GM12878 (cell line): ENCODE results near the gene TSC22D1.

Experiments used
- BCL11A ChIP-seq: IDR thresholded peaks from 2 replicates; pipeline ENCODE4 v1.6.1; 2011; ENCODE audit warnings: low read depth, low read length
- CBX3 ChIP-seq: fragments of 200-600 bp; sonication (generic); IDR thresholded peaks from 2 replicates; pipeline ENCODE4 v1.6.1; 2016; ENCODE audit warnings: low read depth, borderline replicate concordance
- CHD4 ChIP-seq: fragments of 200-600 bp; sonication (generic); IDR thresholded peaks from 2 replicates; pipeline ENCODE4 v1.6.1; 2016; ENCODE audit warnings: mild to moderate bottlenecking
- CTCF ChIP-seq, 3 experiments: IDR thresholded peaks in 2 of 3; conservative IDR thresholded peaks in 1 of 3; 2 replicates each; pipeline ENCODE4 v1.5.1; 2011; ENCODE audit warnings: low read depth in 3 of 3, low read length in 3 of 3, mild to moderate bottlenecking in 3 of 3, control low read depth in 2 of 3, moderate library complexity in 2 of 3, inconsistent platforms in 1 of 3, mixed read lengths in 1 of 3; ENCODE audit not compliant: control insufficient read depth in 2 of 3, insufficient read depth in 1 of 3; ENCODE audit errors: extremely low read depth in 1 of 3
- ESRRA ChIP-seq: IDR thresholded peaks from 2 replicates; pipeline ENCODE4 v1.6.1; 2012; ENCODE audit warnings: mild to moderate bottlenecking, low read length, improper control_type of control experiment
- MXI1 ChIP-seq: fragments of 150-350 bp; IDR thresholded peaks from 2 replicates; pipeline ENCODE4 v1.6.1; 2011; ENCODE audit warnings: low read depth, mild to moderate bottlenecking, inconsistent platforms, low read length, improper control_type of control experiment
- POLR2A ChIP-seq: IDR thresholded peaks from 2 replicates; pipeline ENCODE4 v1.6.1; 2011; ENCODE audit warnings: low read depth, mild to moderate bottlenecking, low read length
- POU2F2 ChIP-seq: IDR thresholded peaks from 3 replicates; pipeline ENCODE4 v1.6.1; 2011; ENCODE audit warnings: low read depth, mild to moderate bottlenecking, low read length, borderline replicate concordance
- SMC3 ChIP-seq: IDR thresholded peaks from 2 replicates; pipeline ENCODE4 v1.6.1; 2011; ENCODE audit warnings: low read length, improper control_type of control experiment, borderline replicate concordance
- TF ChIP-seq, protein P1 (sequence below): fragments of 450-650 bp; IDR thresholded peaks from 2 replicates; pipeline ENCODE4 v1.6.1; 2017; ENCODE audit warnings: mild to moderate bottlenecking

DNA sequence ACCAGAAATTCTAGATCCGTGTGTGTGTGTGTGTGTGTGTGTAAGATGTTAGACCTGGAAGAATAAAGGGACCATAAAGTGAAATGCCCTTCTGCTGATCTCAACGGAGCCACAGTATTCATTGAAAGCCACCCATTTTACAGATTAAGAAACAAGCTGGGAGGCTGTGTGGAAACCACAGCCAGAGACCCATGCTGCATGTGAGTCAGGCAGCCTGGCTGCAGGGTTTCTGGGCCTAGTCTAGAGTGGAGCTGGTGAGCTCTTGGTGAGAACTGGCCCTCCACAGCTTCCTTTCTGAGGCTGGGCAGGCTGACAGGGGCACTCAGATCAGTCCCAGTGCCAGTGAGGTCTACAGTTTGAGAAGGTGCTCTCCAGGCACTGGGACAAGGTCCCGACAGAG lies 127.3 kb downstream of the TSC22D1 start:
- TF ChIP-seq CTCF (IDR thresholded peaks at IDR 0.05 in 2 of 3, conservative IDR thresholded peaks at IDR 0.05 in 1 of 3; ENCODE audit: control insufficient read depth in 2 of 3, extremely low read depth in 1 of 3, insufficient read depth in 1 of 3, low read depth in 3 of 3, low read length in 3 of 3) (no peak), BCL11A (no peak), POLR2A (no peak), CBX3 (no peak), CHD4 (no peak), SMC3 (no peak), MXI1 (no peak), ESRRA (no peak), POU2F2 (no peak)
- TF ChIP-seq, protein P1, sequence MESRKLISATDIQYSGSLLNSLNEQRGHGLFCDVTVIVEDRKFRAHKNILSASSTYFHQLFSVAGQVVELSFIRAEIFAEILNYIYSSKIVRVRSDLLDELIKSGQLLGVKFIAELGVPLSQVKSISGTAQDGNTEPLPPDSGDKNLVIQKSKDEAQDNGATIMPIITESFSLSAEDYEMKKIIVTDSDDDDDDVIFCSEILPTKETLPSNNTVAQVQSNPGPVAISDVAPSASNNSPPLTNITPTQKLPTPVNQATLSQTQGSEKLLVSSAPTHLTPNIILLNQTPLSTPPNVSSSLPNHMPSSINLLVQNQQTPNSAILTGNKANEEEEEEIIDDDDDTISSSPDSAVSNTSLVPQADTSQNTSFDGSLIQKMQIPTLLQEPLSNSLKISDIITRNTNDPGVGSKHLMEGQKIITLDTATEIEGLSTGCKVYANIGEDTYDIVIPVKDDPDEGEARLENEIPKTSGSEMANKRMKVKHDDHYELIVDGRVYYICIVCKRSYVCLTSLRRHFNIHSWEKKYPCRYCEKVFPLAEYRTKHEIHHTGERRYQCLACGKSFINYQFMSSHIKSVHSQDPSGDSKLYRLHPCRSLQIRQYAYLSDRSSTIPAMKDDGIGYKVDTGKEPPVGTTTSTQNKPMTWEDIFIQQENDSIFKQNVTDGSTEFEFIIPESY, result no peak
